HTERT RPE-1 (cell line): ENCODE data around the gene MANEAL.
"Not testable (repeated sequence)": the region's sequence is repeated elsewhere in the genome, so short reads cannot be mapped to it uniquely, and the experiment has no call there.

ENCODE experiments used
- in situ Hi-C: fragments of 300-500 bp; cut with MboI; formaldehyde crosslinking; loops from 4 replicates; pipeline ENCODE4 v1.14.3; 2020; ENCODE audit warnings: low sequenced_read_pairs

MANEAL gene, protein sequence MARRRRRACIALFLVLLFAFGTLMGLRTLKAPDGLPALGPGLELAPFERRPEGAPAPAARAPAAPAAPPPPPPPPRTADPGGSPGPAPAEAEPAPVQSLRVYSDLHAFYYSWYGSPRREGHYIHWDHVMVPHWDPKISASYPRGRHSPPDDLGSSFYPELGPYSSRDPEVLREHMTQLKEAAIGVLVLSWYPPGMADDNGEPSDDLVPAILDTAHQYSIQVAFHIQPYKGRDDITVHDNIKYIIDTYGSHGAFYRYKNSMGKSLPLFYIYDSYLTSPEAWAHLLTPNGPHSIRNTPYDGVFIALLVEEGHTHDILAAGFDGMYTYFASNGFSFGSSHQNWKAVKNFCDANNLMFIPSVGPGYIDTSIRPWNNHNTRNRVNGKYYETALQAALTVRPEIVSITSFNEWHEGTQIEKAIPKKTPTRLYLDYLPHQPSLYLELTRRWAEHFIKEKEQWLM

GRCh38 chr1:37793773-37794371, at the start of gene MANEAL:
Gene MANEAL, plus strand, starts transcription at chr1:37793847. Its CDS starts 336 bp downstream, at chr1:37794183.
- in situ Hi-C loops = no loop called here

DNA sequence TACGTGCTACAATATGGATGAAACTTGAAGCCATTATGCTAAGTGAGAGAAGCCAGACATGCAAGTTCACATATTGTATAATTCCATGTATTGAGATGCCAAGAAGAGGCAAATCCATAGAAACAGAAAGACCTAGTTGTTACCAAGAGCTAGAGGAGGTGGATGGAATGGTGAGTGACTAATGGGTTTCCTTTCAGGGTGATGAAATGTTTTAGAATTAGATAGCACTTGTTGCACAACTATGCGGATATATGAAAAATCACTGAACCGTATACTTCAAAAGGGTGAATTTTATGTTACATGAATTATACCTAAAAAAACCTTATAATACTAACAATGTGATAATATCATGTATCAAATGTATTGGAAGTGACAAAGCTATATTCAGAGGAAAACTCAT, 46.8 kb upstream of the MANEAL start:
- in situ Hi-C loops = no loop called here

DNA sequence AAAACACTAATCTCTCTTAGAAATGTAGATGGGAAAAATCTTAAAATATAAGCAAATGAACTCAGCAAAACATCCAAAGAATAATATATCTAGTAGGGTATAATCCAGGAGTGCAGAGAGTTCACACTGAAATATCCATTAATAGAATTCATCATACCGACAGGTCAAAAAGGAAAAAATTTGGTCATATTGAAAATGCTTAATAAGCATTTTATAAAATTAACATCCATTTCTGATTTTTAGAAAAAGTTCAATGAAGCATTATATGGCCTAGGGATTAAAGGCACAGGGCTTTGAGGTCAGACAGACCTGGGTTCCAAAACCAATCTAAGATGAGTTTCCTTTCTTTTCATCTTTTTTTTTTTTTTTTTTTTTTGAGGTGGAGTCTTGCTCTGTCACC, 45.1 kb upstream of the MANEAL start:
- in situ Hi-C loops = no loop called here

DNA sequence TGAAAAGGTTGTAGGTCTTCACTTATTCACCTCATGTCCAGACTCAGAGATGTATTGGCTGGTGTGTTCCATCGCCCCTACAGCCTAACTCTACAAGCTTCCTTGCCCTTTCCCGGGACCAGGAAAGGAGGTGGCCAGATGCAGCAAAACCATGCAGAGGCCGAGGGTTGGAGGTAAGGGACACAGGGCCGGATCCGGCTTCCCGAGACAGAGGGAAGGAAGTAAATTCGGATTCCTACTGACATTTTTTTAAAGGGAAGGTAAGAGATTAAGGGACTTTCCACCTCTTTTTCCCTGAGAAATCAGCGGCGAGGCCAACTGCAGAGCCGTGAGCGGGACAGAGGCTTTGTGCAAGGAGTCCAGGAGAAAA, 41.4 kb upstream of the MANEAL start:
- in situ Hi-C loops = no loop called here

GRCh38 chr1:37752583-37753471, 40.8 kb upstream of the MANEAL start:
- in situ Hi-C loops = no loop called here

- in situ Hi-C loops = no loop called here
Observed at GRCh38 chr1:37753473-37754321, 40.0 kb upstream of the MANEAL start.

DNA sequence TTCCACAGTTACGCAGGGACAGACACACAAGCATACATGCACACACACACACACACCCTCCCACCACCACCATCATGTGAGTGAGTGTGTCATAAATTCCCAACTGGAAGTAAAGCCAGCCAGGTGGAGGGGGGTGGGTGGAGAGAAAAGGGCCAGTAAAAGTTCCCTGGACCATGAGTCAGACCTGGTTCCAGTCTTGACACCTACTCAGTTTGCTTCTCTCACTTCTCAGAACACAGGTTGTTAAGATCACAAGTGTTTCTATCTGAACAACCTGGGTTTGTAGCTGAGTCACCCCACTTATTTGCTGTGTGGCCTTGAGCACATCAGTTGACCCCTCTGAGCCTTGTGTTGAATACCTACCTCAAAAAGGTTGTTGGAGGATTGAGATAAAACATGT, 38.4 kb upstream of the MANEAL start:
- in situ Hi-C loops = no loop called here

DNA sequence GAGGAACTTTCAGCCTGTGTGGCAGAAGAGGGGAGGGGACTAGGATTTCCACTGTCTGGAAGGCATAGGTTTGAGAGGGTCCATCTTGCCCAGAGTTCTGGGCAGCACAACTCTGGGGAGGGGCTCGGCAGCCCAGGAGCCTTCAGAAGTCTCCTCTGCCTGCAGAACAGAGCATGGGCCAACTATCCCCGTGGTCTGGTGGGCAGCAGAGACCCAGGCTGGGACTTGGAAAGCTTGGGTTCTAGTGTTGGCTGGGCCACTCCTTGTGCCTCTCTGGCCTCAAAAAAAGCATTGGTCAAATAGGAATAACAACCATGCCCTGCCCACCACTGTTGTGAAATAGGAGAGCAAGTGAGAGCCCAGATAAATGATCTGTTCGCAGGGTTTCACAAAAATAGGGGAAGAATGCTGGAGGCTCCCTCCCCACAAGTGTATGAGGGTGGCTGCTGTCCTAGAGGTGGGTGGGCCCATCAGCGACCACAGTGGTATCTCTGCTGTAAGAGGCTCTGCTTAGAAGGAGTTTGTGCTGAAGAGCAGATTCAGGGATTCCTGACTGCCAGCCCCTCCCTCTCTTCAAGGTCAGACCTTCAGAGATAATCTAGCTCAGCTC, 37.6 kb upstream of the MANEAL start:
- in situ Hi-C loops = no loop called here

- in situ Hi-C loops = no loop called here
Observed at GRCh38 chr1:37759451-37759850, 34.2 kb upstream of the MANEAL start.

- in situ Hi-C loops = no loop called here
Observed at GRCh38 chr1:37761416-37762095, 32.1 kb upstream of the MANEAL start.

GRCh38 chr1:37762516-37762915, 31.1 kb upstream of the MANEAL start:
- in situ Hi-C loops = no loop called here

DNA sequence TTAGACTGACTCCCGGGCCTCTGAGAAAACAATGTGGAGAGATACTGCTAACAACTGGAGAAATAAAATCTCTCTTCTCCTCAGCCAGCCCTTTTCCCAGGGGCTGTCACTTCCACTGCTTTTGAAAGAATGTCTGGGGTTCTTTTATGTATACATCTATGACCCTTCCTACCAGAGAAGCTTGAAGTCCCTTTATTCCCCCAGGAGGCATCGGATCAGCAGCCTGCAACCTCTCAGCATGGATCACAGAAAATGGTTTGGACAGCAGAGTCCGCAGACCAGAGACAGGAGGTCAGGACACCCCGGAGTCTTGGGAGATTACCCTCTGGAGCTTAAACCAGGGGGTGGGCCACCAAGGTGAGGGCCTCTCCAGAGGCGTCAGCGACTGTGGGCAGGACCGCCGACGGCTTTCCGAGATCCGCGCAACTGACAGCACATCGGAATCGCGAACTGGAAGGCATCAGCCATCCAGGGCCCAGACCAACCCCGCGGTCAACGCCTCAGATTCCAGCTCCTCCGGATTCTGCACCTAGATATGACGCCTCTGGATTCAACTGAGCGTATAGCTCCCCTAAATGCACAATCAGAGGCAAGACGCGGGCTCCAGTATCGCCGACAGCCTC, 29.7 kb upstream of the MANEAL start:
- in situ Hi-C loops = no loop called here

DNA sequence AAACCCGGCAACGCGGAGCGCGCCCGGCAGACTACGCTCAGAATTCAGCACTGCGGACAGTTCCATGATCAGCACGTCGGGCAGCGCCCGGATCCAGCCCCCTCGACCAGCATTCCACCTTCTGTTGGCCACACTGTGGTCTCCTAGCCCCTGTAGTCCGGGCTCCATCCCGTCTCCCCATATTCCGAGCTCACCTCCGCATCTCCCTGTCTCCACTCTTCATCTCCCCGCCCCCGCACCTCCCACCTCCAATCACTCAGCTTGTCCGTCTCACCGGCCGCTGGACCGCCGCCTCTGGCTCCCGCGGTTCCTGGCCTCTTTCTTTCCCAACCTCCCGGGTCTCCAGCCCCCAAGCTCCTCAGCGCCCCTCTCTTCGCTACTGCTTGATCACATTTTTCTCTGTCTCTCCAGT, 29.2 kb upstream of the MANEAL start:
- in situ Hi-C loops = no loop called here

DNA sequence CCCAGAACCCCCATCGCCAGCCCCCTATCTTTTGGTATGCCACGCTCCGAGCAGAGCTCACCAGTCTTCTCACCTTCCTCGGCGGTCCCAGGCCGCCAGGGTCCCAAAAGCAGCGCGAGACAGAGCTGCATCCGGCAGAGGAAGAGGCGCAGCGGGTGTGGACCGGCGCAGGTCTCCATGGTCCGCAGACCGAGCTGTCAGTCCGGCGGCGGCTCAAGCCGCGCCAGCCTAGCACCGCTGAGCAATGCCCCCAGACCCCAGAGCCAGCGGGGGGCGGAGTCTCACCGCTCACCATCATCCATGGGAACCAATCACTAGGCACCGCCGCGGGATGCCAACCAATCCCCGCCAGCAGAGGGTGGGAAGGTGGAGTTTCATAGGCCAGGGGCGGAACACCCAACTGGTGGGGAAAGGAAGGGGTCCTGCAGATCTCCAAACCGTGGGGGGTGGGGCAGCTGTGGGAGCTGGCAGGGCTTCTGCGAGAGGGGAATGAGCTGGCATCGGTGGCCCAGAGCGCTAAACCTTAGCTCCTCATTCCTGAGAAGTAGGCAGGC, 28.7 kb upstream of the MANEAL start, which contains the start of gene EPHA10:
Gene EPHA10, minus strand, starts transcription at position 233 of the 554 bp plus-strand sequence. Its CDS starts 54 bp downstream, at position 179.
- in situ Hi-C loops = no loop called here

- in situ Hi-C loops = no loop called here
Observed at GRCh38 chr1:37765916-37766664, 27.6 kb upstream of the MANEAL start.

- in situ Hi-C loops = no loop called here
Observed at GRCh38 chr1:37767488-37767887, 26.2 kb upstream of the MANEAL start.

DNA sequence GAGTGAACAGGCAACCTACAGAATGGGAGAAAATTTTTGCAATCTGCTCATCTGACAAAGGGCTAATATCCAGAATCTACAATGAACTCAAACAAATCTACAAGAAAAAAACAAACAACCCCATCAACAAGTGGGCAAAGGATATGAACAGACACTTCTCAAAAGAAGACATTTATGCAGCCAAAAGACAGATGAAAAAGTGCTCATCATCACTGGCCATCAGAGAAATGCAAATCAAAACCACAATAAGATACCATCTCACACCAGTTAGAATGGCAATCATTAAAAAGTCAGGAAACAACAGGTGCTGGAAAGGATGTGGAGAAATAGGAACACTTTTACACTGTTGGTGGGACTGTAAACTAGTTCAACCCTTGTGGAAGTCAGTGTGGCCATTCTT, 22.2 kb upstream of the MANEAL start:
- in situ Hi-C loops = not testable (repeated sequence)

DNA sequence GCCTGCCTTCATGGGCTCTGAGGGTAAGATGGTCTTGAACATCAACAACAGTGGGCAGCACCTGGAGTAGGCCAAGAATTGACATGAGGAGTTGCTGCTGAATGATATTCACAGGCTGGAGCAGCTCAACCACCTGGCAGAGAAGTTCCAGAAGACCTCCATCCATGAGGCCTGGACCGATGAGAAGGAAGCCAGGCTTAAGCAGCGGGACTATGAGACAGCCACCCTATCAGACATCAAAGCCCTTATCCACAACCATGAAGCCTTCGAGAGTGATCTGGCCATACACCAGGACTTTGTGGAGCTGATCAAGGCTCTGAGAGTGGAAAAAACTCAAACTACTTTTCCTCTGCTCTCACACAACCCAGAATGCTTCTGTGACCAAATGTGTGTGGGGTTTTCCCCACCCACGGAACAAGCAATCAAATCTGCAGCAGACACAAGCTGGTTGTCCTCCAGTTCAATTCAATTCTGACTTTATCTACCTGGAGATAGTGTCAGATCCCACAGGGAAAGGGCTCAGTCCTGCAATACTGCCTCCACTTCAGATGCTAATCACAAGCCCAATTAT, 16.6 kb upstream of the MANEAL start:
- in situ Hi-C loops = no loop called here
